ENCODE data around the gene XXYLT1.
"Not testable (repeated sequence)": the region's sequence is repeated elsewhere in the genome, so short reads cannot be mapped to it uniquely, and the experiment has no call there.

XXYLT1 gene

GRCh38 chr3:195270817-195271409 is at the start of gene XXYLT1:
XXYLT1 (minus strand) TSS chr3:195271159; CDS start chr3:195271058, 101 bp downstream.
- peak; percentile 62 to 83 (median 74) for DNase-seq (ENCODE audit: low read depth in 3 of 3, low spot score in 1 of 3)

- no peak for DNase-seq (ENCODE audit: low read depth in 3 of 3, low spot score in 1 of 3)
Observed at GRCh38 chr3:195319060-195319459, 48.1 kb upstream of the XXYLT1 start.

- no peak for DNase-seq (ENCODE audit: low read depth in 3 of 3, low spot score in 1 of 3)
Observed at GRCh38 chr3:195312714-195313113, 41.8 kb upstream of the XXYLT1 start.

GRCh38 chr3:195307711-195308110 is 36.8 kb upstream of the XXYLT1 start:
- DNase-seq (ENCODE audit: low read depth in 3 of 3, low spot score in 1 of 3), result no peak

- DNase-seq (ENCODE audit: low read depth in 3 of 3, low spot score in 1 of 3), result no peak
Observed at GRCh38 chr3:195306369-195306768, 35.4 kb upstream of the XXYLT1 start.

GRCh38 chr3:195302431-195302830 is 31.5 kb upstream of the XXYLT1 start:
- DNase-seq (ENCODE audit: low read depth in 3 of 3, low spot score in 1 of 3), result no peak

GRCh38 chr3:195297446-195297845 is 26.5 kb upstream of the XXYLT1 start:
- DNase-seq (ENCODE audit: low read depth in 3 of 3, low spot score in 1 of 3), result no peak

GRCh38 chr3:195296662-195297061 is 25.7 kb upstream of the XXYLT1 start:
- DNase-seq (ENCODE audit: low read depth in 3 of 3, low spot score in 1 of 3), result no peak

- no peak for DNase-seq (ENCODE audit: low read depth in 3 of 3, low spot score in 1 of 3)
Observed at GRCh38 chr3:195291121-195291520, 20.2 kb upstream of the XXYLT1 start.

- DNase-seq (ENCODE audit: low read depth in 3 of 3, low spot score in 1 of 3), result not testable (repeated sequence)
Observed at GRCh38 chr3:195290643-195291042, 19.7 kb upstream of the XXYLT1 start.

- DNase-seq (ENCODE audit: low read depth in 3 of 3, low spot score in 1 of 3), result no peak
Observed at GRCh38 chr3:195286115-195286872, 15.3 kb upstream of the XXYLT1 start.

- no peak for DNase-seq (ENCODE audit: low read depth in 3 of 3, low spot score in 1 of 3)
Observed at GRCh38 chr3:195285372-195285771, 14.4 kb upstream of the XXYLT1 start.

- DNase-seq (ENCODE audit: low read depth in 3 of 3, low spot score in 1 of 3), result no peak
Observed at GRCh38 chr3:195284842-195285241, 13.9 kb upstream of the XXYLT1 start.

- no peak for DNase-seq (ENCODE audit: low read depth in 3 of 3, low spot score in 1 of 3)
Observed at GRCh38 chr3:195282961-195283360, 12.0 kb upstream of the XXYLT1 start.

GRCh38 chr3:195274259-195274966 is 3.5 kb upstream of the XXYLT1 start:
- no peak for DNase-seq (ENCODE audit: low read depth in 3 of 3, low spot score in 1 of 3)

- DNase-seq (ENCODE audit: low read depth in 3 of 3, low spot score in 1 of 3), result peak; percentile 50 to 86 (median 79)
Observed at GRCh38 chr3:195271410-195272243, 668 bp upstream of the XXYLT1 start.

- DNase-seq (ENCODE audit: low read depth in 3 of 3, low spot score in 1 of 3), result no peak
Observed at GRCh38 chr3:195270079-195270816, 711 bp downstream of the XXYLT1 start.

GRCh38 chr3:195269375-195270078 is 1.4 kb downstream of the XXYLT1 start:
- no peak for DNase-seq (ENCODE audit: low read depth in 3 of 3, low spot score in 1 of 3)

GRCh38 chr3:195268576-195269309 is 2.2 kb downstream of the XXYLT1 start:
- DNase-seq (ENCODE audit: low read depth in 3 of 3, low spot score in 1 of 3), result no peak
